HCT116 (cell line): ENCODE results near the gene TUT1. TPM values are rescaled to one million over a fixed set of nuclear protein-coding genes. Genes with fewer than 3 reads are reported as not detected.

Source experiments
- ATAC-seq: fragments of 200-7000 bp; cut with Tn5 transposase; 2 replicates; pipeline ENCODE4 v1.9.1; 2020; ENCODE audit warnings: mild to moderate bottlenecking, moderate library complexity
- BruUV-seq: library from RNA; stranded (reverse); fragments of 400-500 nt; replicated peaks from 2 replicates; lab custom pipeline; 2021; lab: Mats Ljungman, UMichigan
- CTCF ChIA-PET: fragments of 300-600 bp; sonication (Branson Sonifier 250); formaldehyde crosslinking; loops from one replicate; lab custom pipeline; 2021; ENCODE audit warnings: antibody characterized with exemption; lab: Charles Lee
- POLR2A ChIA-PET: fragments of 300-600, 350-600 bp; sonication (Branson Sonifier 250); formaldehyde crosslinking; loops from one replicate; lab custom pipeline; 2021; ENCODE audit warnings: antibody characterized with exemption; lab: Charles Lee
- RAD21 ChIA-PET, 2 experiments: fragments of 300-600 bp; sonication (Branson Sonifier 250); formaldehyde crosslinking; loops; one replicate each; lab custom pipeline; 2023; ENCODE audit warnings: low total read pairs in 2 of 2; ENCODE audit not compliant: uncharacterized antibody in 2 of 2, unreplicated experiment in 2 of 2, low non-redundant PET in 1 of 2; lab: Charles Lee
- DNase-seq: peaks from one replicate; pipeline ENCODE4 v3.0.0-alpha.2; 2010; ENCODE audit warnings: low read depth, low spot score
- H2AFZ ChIP-seq: fragments of 200-600 bp; shearing (Covaris generic), sonication (generic); 2 replicates; pipeline ENCODE4 v1.6.1; 2017; ENCODE audit warnings: low read depth, mixed run types, mixed read lengths, antibody characterized with exemption, low read length; ENCODE audit not compliant: poor library complexity, severe bottlenecking
- H3K27ac ChIP-seq: 2 replicates; pipeline ENCODE4 v1.5.1; 2012; ENCODE audit warnings: low read depth, low read length
- H3K27me3 ChIP-seq: fragments of 200-600 bp; sonication (generic); 2 replicates; pipeline ENCODE4 v1.6.1; 2016; ENCODE audit warnings: mixed run types, low read length, mixed read lengths; ENCODE audit not compliant: insufficient read depth
- H3K36me3 ChIP-seq, 2 experiments: fragments of 200-500 bp in 1 of 2; fragments of 200-600 bp in 1 of 2; sonication (Bioruptor generic) in 1 of 2; sonication (generic) in 1 of 2; 2 replicates each; pipeline versions ENCODE4 v1.5.1 to v1.6.1; 2014 to 2016; ENCODE audit warnings: low read length in 2 of 2, inconsistent platforms in 1 of 2, mixed read lengths in 1 of 2, mixed run types in 1 of 2; ENCODE audit not compliant: insufficient read depth in 2 of 2, control insufficient read depth in 1 of 2
- H3K4me1 ChIP-seq, 2 experiments: fragments of 200-600 bp in 1 of 2; sonication (generic) in 1 of 2; 2 replicates each; pipeline versions ENCODE4 v1.5.1 to v1.6.1; 2012 to 2017; ENCODE audit warnings: low read length in 2 of 2, inconsistent platforms in 1 of 2, mild to moderate bottlenecking in 1 of 2, mixed read lengths in 1 of 2, mixed run types in 1 of 2, moderate library complexity in 1 of 2; ENCODE audit not compliant: insufficient read depth in 2 of 2, control insufficient read depth in 1 of 2
- H3K4me2 ChIP-seq: fragments of 200-600 bp; sonication (generic); 2 replicates; pipeline ENCODE4 v1.6.1; 2017; ENCODE audit warnings: mixed run types, low read length, mixed read lengths
- H3K4me3 ChIP-seq, 2 experiments: fragments of 200-600 bp in 1 of 2; sonication (generic) in 1 of 2; replicated peaks in 1 of 2; 2 replicates each; pipeline ENCODE4 v1.5.1; 2011 to 2016; ENCODE audit warnings: low read length in 2 of 2, control low read depth in 1 of 2, low read depth in 1 of 2, mild to moderate bottlenecking in 1 of 2, mixed read lengths in 1 of 2, mixed run types in 1 of 2
- H3K79me2 ChIP-seq: fragments of 200-600 bp; sonication (generic); 2 replicates; pipeline ENCODE4 v1.6.1; 2017; ENCODE audit warnings: mild to moderate bottlenecking, mixed run types, low read length, moderate library complexity, mixed read lengths; ENCODE audit not compliant: insufficient read depth
- H3K9ac ChIP-seq: fragments of 200-600 bp; sonication (generic); 2 replicates; pipeline ENCODE4 v1.6.1; 2016; ENCODE audit warnings: low read length, mixed read lengths
- H3K9me2 ChIP-seq: fragments of 200-600 bp; sonication (generic), shearing (Covaris generic); 2 replicates; pipeline ENCODE4 v1.6.1; 2017; ENCODE audit warnings: mixed run types, mild to moderate bottlenecking, moderate library complexity; ENCODE audit not compliant: insufficient read depth
- H3K9me3 ChIP-seq, 2 experiments: fragments of 200-500 bp in 1 of 2; fragments of 200-600 bp in 1 of 2; sonication (Bioruptor generic) in 1 of 2; sonication (generic) in 1 of 2; 2 replicates each; pipeline ENCODE4 v1.6.1; 2014 to 2017; ENCODE audit warnings: low read length in 2 of 2, mixed read lengths in 2 of 2, inconsistent platforms in 1 of 2, low read depth in 1 of 2, mild to moderate bottlenecking in 1 of 2, mixed run types in 1 of 2, moderate library complexity in 1 of 2; ENCODE audit not compliant: control insufficient read depth in 1 of 2, insufficient read depth in 1 of 2
- H4K20me1 ChIP-seq: fragments of 200-600 bp; sonication (generic), shearing (Covaris generic); 2 replicates; pipeline ENCODE4 v1.6.1; 2017; ENCODE audit warnings: mixed run types, mild to moderate bottlenecking, moderate library complexity; ENCODE audit not compliant: insufficient read depth
- EGR1 ChIP-seq: IDR thresholded peaks from 2 replicates; pipeline ENCODE4 v1.6.1; 2012; ENCODE audit warnings: low read depth
- ELF1 ChIP-seq: IDR thresholded peaks from 2 replicates; pipeline ENCODE4 v1.6.1; 2012; ENCODE audit warnings: low read depth, borderline replicate concordance
- EZH2 ChIP-seq: fragments of 200-600 bp; sonication (generic); IDR thresholded peaks from 2 replicates; pipeline ENCODE4 v1.6.1; 2017; ENCODE audit warnings: antibody characterized with exemption, mixed run types
- EZH2phosphoT487 ChIP-seq: fragments of 200-600 bp; IDR thresholded peaks from 2 replicates; pipeline ENCODE4 v1.6.1; 2018; ENCODE audit warnings: antibody characterized with exemption, borderline replicate concordance
- FOSL1 ChIP-seq: IDR thresholded peaks from 2 replicates; pipeline ENCODE4 v1.6.1; 2012; ENCODE audit warnings: low read depth
- POLR2A ChIP-seq: IDR thresholded peaks from 2 replicates; pipeline ENCODE4 v1.7.0; 2011; ENCODE audit warnings: borderline replicate concordance; ENCODE audit not compliant: insufficient read depth, insufficient read length; ENCODE audit errors: extremely low read depth
- POLR2AphosphoS5 ChIP-seq: IDR thresholded peaks from 2 replicates; pipeline ENCODE4 v1.6.1; 2011; ENCODE audit warnings: mild to moderate bottlenecking, low read depth, low read length, moderate library complexity
- RAD21 ChIP-seq: IDR thresholded peaks from 2 replicates; pipeline ENCODE4 v1.6.1; 2012; ENCODE audit warnings: low read depth, mild to moderate bottlenecking
- SIN3A ChIP-seq: IDR thresholded peaks from 2 replicates; pipeline ENCODE4 v1.6.1; 2012; ENCODE audit warnings: low read depth
- SP1 ChIP-seq: IDR thresholded peaks from 2 replicates; pipeline ENCODE4 v1.6.1; 2012; ENCODE audit warnings: low read depth
- SRF ChIP-seq: IDR thresholded peaks from 2 replicates; pipeline ENCODE4 v1.6.1; 2012; ENCODE audit warnings: low read depth
- TCF7L2 ChIP-seq: IDR thresholded peaks from 2 replicates; pipeline ENCODE4 v1.7.0; 2011; ENCODE audit warnings: borderline replicate concordance, inconsistent platforms; ENCODE audit not compliant: insufficient read depth, insufficient read length; ENCODE audit errors: extremely low read depth
- YY1 ChIP-seq: IDR thresholded peaks from 2 replicates; pipeline ENCODE4 v1.6.1; 2011; ENCODE audit warnings: low read length, low read depth, moderate library complexity, mild to moderate bottlenecking; ENCODE audit not compliant: insufficient replicate concordance; ENCODE audit errors: extremely low read depth
- ZNF274 ChIP-seq: fragments of 200-500 bp; sonication (Bioruptor generic); IDR thresholded peaks from 2 replicates; pipeline ENCODE4 v1.6.1; 2014; ENCODE audit warnings: mild to moderate bottlenecking, low read depth, low read length, inconsistent platforms
- intact Hi-C: fragments of 100-400 bp; cut with micrococcal nuclease; formaldehyde crosslinking; loops from 2 replicates; pipeline ENCODE4 v1.10.0; 2022
- total RNA-seq: library from RNA; stranded (reverse); gene quantifications from one replicate; pipeline ENCODE4 v1.2.1, GENCODE V29; 2021; ENCODE audit not compliant: unreplicated experiment
- TF ChIP-seq, protein P1 (sequence below): IDR thresholded peaks from 2 replicates; pipeline ENCODE4 v1.6.1; 2012; ENCODE audit warnings: low read depth

The TUT1 gene
- total RNA-seq, 1 experiment from 2014 or later: 49.0 TPM

DNA sequence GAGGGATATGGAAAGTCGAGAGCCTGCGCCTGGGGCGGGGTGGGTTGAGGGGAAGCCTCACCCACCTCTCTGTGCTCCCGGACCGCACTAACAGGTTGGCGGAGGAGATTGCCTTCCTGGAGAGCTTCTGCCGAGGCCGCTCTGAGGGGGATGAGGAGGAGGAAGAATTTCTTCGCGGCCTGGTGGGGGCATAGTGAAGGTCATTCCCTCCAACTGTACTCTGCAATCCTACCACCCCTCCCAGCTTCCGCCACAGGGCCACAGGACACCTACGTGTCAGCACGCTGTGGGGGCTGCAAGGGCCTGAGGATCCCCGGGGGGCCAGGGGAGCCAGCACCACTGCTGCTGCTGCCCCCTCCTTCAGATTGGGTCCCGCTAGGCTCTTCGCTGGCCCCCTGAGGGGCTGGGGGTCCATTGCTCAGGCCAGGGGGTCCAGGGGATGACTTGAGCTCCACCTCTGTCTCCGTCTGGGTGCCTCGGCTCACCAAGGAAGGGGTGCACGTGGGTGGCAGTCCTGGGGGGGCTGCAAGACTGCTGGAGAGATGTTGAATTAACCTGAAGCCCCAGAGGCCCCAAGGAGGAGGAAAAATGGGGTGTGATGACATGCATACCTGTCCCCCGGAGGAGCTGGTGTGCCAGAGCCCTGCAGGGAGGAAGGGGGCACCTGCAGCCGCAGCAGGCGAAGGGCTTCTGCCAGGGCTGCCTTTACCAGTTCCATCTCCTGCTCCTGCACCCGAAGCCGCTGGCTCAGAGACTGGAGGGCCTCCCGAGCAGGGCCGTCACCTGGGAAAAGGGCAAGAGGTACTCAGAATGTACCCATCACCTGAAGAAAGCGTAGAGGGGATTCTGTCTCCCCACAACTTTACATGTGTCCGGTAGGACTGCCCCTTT, 19.7 kb upstream of the TUT1 start:
- CTCF ChIA-PET: interaction anchor here (1.0 to 2.8 kb wide), 8 partner anchors 10 to 216 kb away, joined by 3 to 16 read pairs (median 5); partner anchors contain the start of genes B3GAT3, HNRNPUL2, MTA2 and TUT1
- Histone ChIP-seq H4K20me1 (no peaks in the 10 kb centered on the region), H3K9me3 (no peaks in the 10 kb centered on the region), H3K4me2 (peak overlapping the region; percentile 87), H2AFZ (no peak overlapping the region), H3K36me3 (peaks cover 0 to 5% of the 10 kb centered on the region in 2 experiments; a peak in 1 of 4 replicates), H3K9ac (peak overlapping the region; percentile 93), H3K79me2 (peaks cover 13% of the 10 kb centered on the region), H3K9me2 (no peaks in the 10 kb centered on the region), H3K27ac (peak overlapping the region; percentile 83), H3K27me3 (no peaks in the 10 kb centered on the region), H3K4me1 (peaks cover 28 to 45% of the 10 kb centered on the region in 2 experiments), H3K4me3 (peak overlapping the region; percentile 87 to 94)
- DNase-seq: no peak
- ATAC-seq: no peak
- intact Hi-C loops: loop anchor here (5.0 kb wide), 1 partner anchor 36 kb away; the partner anchor contains the start of gene GANAB
- BruUV-seq: no TSS peak
- RAD21 ChIA-PET: interaction anchor here (1.0 to 1.4 kb wide), 2 partner anchors 20 to 187 kb away, joined by 4 to 5 read pairs; partner anchors contain the start of gene TUT1 (in 1 of the 2)
- POLR2A ChIA-PET: interaction anchor here (0.8 to 1.2 kb wide), 4 partner anchors 9 to 230 kb away, joined by 4 to 6 read pairs (median 5); partner anchors contain the start of genes C11orf98, CSKMT, MTA2 and TUT1
- TF ChIP-seq YY1: no peak
- no peak for TF ChIP-seq ZNF274
- no peak for TF ChIP-seq SIN3A
- TF ChIP-seq SP1: no peak
- no peak for TF ChIP-seq POLR2A
- TF ChIP-seq EGR1: no peak
- no peak for TF ChIP-seq RAD21
- TF ChIP-seq EZH2: no peak
- TF ChIP-seq, protein P1, sequence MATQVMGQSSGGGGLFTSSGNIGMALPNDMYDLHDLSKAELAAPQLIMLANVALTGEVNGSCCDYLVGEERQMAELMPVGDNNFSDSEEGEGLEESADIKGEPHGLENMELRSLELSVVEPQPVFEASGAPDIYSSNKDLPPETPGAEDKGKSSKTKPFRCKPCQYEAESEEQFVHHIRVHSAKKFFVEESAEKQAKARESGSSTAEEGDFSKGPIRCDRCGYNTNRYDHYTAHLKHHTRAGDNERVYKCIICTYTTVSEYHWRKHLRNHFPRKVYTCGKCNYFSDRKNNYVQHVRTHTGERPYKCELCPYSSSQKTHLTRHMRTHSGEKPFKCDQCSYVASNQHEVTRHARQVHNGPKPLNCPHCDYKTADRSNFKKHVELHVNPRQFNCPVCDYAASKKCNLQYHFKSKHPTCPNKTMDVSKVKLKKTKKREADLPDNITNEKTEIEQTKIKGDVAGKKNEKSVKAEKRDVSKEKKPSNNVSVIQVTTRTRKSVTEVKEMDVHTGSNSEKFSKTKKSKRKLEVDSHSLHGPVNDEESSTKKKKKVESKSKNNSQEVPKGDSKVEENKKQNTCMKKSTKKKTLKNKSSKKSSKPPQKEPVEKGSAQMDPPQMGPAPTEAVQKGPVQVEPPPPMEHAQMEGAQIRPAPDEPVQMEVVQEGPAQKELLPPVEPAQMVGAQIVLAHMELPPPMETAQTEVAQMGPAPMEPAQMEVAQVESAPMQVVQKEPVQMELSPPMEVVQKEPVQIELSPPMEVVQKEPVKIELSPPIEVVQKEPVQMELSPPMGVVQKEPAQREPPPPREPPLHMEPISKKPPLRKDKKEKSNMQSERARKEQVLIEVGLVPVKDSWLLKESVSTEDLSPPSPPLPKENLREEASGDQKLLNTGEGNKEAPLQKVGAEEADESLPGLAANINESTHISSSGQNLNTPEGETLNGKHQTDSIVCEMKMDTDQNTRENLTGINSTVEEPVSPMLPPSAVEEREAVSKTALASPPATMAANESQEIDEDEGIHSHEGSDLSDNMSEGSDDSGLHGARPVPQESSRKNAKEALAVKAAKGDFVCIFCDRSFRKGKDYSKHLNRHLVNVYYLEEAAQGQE: no peak
- no peak for TF ChIP-seq FOSL1
- TF ChIP-seq ELF1: no peak
- no peak for TF ChIP-seq TCF7L2
- TF ChIP-seq EZH2phosphoT487: no peak
- no peak for TF ChIP-seq POLR2AphosphoS5
- TF ChIP-seq SRF: no peak
